Stimulated activated CD4-positive, alpha-beta T cell treated with anti-CD3 and anti-CD28 coated beads, TNF-alpha, amount 100 ng/mL, for 4 hours (primary cell): Measurements from ENCODE around the gene DHX29.

Experiments used
- DNase-seq, 3 experiments: peaks; one replicate each; pipeline ENCODE4 v3.0.0-alpha.2; 2020; ENCODE audit warnings: low read depth in 3 of 3

Gene DHX29

DNA sequence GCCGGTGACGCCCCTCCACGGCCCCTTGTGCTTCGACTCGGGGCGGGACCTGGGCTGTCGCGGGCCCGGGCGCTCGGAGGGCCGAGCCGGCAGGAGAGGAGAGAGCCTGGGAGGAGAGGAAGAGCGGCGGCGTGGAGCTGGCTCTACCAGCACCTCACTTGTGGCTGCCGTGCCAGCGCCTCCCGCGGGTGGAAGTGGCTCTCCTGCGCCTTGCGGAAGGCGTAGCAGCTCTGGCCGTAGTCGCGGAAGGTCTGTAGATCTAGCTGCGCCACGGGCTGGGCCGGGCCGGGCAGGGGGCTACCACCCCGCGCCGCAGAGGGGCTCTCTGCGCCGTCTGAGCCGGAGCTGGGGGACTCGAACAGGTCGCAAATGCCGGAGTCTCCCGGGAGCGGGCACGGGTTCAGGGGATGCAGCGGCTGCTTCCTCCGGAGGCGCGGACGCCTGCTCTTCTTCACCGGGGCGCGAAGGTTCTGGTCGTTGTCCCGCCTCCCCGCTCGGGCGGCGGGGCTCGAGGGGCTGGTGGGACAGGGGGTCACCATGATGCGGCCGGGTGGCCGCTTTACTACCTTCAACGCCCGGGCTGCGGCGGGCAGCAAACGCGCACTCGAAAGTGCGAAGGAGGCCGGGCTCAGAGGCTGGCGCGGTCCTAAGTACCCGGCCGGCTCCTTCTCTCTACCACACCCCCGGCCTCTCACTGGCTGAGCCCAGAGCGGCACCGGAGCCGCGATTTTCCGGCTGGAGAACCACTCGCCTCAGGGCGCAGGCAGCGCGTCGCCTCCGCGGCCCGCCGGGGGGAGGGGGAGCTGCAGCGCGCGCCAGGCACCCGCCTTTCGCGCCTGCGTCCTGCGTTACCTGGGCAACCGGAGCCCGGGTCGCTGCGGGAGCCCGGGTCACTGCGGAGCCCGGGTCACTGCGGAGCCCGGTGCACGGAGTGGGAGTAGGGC is 74.2 kb downstream of the DHX29 start, which contains the start of gene CCNO:
Gene CCNO, minus strand, starts transcription at position 624 of the 944 bp plus-strand sequence. Its CDS starts 85 bp downstream, at position 539.
- DNase-seq, result peak in 1 of 3 experiments; percentile 39

DNA sequence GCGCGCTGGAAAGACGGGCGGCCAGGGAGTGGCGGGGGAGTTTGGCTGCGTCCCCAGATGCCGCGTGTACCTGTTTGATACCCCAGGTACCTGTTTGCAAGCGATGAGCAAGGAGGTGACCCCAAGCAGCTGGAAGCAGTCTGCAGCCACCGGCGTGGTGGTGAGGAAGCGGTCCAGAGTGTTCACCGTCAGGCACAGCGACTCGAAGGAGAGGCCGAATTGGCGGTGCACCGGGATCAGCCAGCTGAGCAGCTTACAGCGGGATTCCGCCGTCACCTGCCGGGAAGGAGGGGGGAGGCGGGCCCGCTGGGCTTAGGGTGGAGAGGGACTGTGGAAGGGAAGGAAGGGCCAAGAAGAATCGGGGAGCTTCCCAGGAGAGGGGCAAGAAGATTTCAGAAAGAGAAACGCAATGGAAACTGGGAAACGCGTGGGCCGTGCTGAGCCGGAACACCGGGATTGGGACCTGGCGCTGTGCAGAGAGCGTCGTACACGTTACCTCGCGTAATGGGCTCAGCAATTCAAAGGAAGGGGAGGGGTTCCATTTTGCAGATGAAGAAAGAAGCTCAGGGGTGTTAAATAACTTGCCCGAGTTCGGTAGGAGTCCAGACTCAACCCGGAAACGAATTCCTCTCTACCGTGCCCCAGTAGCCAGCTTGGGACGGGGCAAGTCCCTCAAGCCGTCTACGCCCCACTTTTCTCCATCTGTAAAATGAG is 75.1 kb downstream of the DHX29 start:
- no peak for DNase-seq

DNA sequence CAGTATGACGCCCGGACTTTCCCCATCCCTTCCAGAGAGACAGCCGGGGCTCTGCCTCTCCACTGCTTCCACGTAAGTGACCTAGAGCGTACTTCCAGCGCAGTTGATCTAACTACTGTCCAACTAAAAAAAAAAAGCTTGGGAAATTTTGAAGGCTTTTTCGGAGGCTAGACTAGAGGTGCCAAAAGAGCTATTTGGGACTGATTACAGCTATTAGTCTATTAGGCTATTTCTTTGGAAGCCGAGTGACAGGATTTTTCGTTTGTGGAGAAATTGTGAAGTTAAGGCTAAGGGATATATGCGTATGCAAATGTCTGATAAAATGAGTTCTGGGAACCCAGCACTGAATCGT is 75.6 kb downstream of the DHX29 start:
- no peak for DNase-seq

DNA sequence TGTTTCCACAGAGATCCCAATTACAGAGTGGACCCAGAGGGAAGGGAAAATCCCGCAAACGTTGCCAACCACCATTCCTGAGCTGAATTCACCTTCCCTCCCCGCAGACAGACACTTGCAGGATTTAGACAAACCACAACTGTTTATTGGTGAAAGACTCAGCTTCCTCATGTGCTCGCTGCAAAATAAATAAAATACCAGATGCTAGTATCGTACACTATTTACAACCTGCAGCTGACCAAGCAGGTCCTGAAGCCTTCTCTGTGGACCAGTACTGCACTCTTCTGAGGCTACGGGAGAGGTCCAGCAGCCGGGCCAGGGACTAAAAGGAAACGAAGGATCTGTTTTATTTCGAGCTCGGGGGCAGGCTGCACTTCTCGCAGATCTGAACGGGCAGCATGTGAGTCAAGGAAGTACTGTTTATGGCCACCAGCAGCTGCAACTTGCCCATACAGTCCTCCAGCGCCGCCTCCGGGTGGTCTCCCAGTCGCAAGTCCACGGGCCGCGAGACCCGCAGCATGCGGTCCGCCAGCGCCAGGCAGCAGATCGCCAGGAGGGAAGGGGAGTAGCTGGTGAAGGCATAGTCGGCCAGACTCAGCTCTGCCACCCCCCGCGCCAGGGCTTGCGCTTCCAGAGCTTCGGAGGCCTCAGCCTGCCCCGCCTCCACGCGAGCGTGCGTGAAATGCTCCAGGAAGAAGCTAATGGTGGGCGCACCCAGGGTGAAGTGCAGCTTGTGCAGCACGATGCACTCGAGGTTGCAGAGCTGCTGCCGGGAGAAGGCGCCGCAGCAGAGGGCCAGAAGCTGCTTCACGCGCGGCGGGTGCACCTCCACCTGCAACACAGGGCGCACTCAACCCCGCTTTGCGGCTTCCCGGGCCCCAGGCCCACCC is 76.2 kb downstream of the DHX29 start:
- DNase-seq, result no peak

DNA sequence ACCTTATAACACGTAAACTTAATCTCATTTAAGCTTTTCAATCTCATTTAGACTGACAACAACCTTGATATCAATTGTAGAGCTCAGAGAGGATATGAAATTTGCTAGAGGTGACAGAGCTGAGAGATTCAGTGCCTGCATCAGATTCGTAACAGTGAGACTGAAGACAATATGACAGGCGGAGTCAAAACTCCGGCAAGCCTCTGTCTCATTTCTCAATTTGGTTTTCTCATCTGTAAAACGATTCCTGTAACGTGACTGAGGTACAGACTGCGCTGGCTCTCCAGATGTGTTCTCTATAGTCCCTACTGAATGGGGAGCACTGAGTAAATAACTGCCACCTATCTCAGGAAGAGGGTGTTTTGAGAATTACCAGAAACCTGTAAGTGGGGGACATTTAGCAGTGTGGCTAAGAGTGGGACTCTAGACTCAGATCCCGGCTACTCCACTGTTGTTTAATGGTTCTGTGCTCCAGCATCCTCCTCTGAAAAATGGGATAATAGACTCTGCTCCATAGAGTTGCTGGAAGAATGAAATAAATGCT is 77.3 kb downstream of the DHX29 start:
- DNase-seq, result no peak

DNA sequence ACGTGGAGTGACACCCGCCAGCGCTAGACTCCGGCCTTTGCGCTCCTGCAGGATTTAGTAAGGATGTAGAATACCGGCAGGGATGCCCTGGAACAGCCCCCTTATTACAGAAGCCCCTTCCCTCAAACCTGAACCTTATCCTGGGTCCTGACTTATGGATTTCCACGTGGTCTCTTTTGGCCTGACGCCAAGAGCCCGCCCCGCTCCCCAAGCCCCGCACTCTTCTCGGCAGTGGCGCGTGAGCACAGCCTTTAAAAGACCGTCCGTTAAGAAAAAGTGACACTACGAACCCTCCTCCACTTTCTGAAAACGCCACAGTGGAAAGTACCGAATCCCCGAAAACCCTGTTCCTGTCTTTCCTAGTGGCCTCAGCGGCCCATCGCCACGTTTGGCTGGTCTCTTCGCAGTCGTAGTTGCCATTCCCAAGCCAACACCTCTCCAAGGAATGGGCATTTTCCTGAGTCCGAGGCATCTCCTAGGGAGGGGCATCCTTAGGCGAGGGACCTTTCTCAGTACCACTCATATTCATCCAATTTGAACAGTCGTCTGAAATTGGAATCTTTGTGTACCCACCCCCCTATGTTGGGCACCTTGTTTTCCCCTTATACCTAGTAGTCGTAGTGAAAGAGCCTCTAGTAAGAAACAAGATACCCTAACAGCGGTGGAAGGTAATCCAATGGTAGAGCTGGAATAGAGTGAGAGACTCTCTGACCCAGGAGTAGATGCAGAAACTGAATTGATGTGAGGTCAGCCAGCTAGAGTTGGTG is 79.6 kb downstream of the DHX29 start:
- DNase-seq, result no peak

DNA sequence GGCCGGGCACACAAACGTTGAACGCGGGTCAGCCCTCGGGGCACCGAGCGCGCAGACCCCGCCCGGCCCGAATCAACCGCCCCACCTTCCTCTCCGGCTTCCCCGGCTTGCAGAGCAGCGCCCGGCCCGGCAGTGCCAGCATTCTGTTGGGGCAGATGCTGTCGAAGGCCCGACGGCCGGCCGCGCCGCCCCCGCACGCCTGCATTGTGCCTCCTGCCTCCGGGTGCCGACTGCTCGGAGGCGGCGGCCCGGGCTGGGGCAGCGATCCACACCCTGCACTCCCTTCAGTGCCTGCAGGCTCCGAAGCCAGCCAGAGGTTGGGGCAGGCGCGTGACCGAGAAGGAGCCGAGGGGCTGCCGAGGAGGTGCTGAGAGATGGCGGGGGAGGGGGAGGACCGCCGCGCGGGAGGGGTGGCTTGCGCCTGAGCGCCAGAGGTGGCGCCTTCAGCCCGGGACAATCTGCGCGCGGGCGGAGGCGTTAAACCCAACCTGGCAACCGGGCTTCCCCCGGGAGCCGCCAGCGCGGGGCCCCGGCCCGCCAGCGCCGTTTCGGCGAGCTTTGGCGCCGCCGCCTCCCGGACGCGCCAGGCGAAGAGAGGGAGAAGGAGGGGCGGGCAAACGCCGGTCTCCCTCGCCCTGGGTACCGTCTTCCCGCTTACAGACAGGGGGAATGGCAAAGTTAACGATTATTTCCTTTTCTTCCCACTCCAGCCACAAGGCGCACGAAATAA is 80.4 kb downstream of the DHX29 start, which contains the start of gene MCIDAS:
Gene MCIDAS, minus strand, starts transcription at position 382 of the 730 bp plus-strand sequence. Its CDS starts 177 bp downstream, at position 205.
- DNase-seq, result peak in 1 of 3 experiments; percentile 51

DNA sequence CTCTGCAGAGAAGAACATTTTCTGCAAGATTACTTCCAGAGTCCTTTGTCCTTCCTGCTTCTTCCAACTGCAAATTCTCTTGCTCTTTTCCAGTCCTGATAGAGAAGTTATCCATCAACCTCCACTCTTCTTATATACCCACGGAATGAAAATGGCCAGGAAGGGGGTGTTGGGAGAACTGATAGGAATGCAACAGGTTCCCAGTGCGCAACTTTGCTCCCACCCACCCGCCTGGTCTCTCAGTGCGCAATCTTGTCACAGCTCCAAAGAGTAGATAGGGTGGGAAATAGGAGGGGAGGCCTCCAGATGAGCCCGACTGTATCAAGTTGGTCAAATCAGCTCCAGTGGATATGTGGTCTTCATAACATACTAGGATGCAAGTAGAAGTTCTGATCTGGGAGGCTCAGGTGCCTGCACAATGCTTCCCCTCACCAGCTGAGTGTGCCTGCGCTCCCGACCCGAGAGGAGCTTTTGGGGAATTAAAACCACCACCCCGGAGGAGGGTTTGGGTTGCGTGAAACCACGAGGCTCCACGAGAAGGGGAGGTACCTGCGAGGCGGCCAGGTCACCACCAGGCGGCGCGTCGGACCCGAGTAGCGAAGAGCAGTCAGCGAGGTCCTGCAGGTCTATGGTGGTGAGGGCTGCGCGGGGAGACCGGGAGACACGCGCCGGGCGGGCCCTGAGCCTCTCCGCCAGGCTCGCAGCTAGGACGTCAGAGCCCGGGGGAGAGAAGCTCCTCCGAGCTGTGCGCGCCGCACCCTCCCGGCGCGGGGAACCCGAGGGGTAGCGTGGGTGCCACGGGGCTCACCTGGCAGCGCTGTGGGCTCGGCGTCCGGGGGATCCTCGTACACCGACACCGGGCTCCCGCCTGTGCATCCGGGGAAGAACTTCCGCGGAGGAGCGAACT is 81.2 kb downstream of the DHX29 start:
- no peak for DNase-seq

DNA sequence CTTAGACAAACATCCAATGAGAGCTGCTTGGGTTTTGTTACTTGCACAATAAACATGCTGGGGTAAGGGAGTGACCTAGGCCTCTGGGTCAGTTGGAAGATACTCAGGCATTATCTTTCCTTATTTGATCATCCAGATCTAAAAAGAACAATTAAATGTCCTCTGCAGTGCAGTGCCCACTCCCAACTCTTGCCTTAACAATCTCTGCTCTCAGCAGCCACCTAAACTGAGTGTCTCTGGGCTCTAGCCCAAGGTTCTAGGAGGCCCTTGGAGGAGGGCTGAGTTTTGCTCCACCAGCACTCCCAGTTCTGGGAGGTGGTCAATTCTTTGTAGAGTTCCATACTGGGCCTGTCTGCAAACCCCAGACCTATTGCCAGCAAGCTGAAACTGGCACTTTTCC is 82.1 kb downstream of the DHX29 start:
- no peak for DNase-seq

DNA sequence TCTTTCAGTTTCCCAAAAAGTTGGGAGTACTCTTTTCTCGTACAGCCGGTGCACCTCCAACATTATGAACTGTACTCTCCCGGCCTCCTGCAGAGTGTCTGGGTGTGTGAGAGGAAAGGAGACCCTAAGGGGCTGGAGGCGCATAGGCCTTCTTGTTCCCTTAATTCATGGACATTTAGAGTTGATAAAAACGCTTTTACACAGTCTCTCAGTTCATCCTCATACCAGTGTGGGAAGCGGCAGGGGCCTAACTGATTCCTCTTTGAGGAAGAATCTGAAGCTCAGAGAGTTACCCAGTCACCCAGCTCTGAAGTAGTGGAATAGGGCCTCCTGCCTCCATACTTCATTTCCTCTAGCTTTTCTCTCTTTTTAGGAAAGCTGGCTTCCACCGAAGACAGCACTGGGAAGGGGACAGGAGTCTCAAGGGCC is 83.7 kb downstream of the DHX29 start:
- DNase-seq, result no peak

DNA sequence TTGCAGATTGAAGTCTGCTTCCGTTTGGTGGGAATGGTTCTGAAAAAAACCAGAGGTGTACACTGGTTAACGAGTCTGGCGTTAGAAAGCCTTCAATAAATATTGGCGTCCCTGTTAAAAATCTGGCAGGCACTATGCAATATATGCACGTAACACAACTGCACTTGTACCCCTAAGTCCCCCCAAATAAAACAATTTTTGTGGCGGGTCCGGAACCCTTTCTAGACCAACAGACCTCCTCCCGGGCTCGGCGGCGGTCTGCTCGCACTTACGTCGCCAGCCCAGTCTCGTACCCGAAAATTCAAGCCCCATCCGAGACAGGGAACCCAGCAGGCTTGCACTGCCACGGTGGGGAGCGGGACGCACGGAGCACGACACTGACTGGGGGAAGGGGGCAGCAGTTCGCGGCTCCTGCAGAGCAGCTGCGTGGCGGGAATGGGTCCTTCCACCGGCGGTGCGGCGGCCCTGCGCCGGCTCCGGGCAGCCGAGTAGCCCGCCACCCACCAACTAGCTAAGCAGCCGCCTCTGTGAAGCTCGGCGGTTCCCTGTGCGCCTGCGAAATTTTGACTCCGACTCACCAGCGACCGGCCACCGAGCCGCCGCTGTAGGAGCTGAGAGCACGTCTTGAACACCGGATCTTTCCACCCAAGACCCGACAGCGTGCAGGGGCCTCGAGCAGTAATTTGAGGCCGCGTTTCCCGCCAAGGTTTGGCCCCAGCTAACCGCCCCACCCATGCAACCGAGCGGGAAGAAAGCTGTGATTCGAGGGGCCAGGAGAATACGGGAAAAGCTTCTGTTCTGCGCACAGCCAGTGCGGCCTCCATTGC is 84.3 kb downstream of the DHX29 start:
- no peak for DNase-seq

DNA sequence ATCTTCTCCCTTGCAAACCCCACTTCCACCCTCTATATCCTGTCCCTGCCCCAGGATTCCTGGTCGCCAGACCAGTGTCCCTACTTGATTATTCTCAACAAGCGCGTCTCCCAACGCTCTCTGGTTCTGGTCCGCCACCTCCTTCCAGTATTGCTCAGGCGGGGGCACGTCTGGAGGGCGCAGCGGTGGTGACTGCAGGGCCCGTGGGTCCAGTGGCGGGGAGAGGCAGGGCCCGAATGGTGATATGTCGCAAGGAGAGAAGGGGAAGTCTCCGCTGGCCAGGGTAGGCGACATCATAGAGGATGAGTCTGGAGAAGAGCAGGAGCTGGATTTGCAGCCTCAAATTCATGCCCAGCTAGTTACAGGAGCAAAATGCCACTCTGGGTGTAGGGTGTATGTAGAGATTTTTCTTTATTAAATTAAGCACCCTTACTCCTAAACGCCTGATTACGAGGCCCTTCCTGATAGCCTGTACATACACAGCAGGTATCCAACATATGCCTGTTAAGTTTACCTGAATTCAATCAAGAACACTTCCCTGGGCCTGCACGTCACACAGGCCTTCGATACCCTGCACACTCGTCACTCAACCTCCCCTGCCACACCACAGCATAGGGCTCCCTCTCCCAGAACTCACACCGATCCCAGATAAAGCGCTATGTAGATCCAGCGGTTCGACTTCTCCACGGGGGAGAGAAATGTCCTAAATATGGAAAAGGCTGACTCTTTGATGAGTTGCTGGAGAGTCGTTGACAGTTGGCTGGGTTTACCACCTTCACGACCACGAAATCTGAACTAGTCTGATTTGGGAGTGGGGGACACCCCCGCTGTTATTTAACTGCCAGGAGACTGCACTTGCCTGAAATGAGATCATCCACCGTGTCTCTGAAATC is 85.2 kb downstream of the DHX29 start:
- DNase-seq, result no peak

DNA sequence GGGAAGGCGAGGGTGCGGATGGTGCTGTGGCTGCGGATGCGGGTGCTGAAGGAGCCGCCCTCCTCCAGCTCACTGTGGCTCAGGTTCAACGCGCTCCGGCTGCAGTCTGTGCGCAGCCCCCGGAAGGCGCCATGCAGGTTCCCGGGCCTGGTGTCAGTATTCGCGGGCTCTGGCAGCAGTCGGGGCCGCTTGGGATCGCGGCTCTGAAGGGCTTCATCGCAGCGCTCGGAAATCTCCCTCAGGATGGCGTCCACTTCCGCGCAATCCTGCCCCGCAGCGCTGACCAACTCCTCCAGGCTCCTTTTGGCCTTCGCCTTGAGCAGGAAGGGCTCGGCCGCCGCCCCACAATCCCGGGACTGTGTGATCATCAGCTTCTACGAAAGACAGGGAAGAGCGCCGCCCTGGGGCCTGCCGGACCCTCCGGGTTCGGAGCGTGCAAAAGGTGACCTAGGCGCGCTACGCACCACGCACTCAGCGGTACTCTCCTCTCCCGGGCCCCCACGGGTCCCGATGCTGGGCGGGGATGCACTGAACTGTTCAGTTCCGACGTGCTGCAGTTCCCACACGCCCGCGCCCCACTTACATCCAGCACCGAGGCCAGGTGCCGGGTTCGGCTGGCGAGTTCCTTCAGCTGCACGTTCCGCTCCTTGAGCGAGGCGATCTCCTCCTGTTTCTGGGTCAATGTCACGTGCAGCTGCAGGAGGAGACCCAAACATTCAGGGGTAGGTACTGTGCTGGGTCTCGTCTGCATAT is 86.9 kb downstream of the DHX29 start:
- no peak for DNase-seq

DNA sequence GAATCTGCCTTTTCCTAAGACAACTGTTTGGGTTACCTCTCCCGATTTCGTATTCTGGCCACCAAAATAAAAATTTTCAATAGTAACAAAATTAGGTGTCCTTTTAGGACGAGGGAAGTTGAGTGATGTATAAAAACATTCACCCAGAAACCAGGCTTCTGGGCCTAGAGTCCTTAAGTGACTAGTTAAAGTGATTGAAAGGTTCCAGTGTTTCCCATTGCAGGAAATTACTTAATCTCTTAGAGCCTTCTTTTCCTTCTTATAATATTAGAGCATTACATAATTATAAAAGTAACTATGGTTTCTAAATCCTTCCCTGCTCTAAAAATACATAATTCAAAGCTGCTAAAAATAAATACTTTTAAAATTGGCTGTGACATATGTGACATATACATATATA is 87.7 kb downstream of the DHX29 start:
- no peak for DNase-seq

DNA sequence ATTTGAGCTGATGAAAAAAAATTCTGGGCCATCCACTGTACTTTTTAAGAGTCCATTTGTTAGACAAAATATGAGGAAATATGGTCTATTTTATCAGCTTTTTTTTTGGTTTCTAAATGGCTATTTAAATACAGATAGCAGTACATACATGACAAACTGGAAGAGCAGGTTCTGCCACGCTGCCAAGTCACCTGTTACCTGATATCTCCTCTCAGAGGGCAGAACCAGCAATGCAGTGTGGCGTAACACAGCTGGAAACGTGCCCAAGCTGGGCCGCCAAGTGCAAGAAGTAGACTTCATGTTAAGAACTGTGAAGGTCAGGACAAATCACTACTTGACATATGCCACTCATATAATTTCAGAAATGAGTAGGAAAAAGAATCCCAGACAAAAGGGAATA is 88.5 kb downstream of the DHX29 start:
- no peak for DNase-seq

DNA sequence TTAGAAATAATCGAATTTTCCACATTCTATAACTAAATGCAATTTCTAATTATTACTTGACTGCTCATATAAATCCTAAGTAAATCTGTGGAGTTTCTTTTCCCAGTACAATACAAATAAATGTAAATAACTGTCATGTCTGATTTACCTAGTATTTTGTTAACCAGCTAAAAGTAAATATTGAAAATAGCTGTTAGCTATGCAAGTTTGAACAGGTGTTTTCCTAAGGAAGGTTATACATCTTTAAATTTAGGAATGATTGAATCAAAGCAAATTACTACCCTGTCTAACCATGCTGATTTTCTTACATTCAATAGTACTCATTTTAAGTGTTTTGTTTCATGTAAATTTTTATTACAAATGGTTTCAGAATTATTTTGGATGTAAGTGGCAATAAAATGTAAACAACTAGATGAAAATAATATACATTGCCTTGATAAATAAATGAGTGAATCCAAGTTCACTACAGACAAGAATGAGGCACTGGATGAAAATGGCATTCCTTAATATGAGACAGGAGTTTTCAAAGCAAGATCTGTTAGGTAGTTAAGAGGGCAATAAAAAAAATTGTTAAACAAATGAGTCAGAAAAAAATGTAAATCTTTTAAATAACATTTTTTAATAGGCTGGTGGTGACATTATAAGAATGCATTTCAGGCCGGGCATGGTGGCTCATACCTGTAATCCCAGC is 96.2 kb downstream of the DHX29 start:
- DNase-seq, result no peak
